Measurements from ENCODE around the gene CSF2.

Gene CSF2

DNA sequence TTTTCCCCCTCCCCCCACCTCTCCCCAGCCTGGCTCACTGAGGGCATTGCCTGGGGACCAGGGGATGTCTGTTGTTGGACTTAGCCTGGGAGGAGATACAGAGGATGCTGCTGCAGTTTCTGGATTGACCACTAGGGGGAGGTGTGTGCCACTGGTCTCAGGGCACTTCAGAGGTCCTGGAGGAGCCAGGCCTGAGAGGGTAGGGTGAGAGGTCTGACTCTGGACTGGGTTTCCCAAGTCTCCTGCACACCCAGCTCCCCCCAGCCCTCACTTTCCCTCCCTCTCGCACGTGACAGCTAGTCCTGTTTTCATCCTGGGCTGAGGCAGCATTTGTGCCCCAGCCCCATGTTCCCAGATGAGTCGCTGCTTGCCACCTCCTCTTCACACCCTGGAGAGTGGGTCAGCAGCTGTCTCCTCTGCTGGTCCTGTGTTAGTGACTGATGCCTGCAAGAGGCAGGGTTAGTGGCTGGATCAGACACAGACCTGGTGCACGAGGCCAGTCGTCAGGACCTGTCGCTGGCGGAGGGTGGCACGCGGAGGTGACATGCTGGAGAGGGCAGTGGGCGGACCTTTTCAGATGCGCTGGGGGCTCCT is 8.8 kb upstream of the CSF2 start:
- Histone ChIP-seq H3K27me3 (ENCODE audit: insufficient read depth, poor library complexity, severe bottlenecking) (no peaks in the 10 kb centered on the region), H3K4me3 (ENCODE audit: severe bottlenecking) (no peak overlapping the region), H3K36me3 (ENCODE audit: low read depth) (no peaks in the 10 kb centered on the region), H3K27ac (ENCODE audit: poor library complexity, severe bottlenecking) (no peak overlapping the region), H3K9me3 (ENCODE audit: severe bottlenecking) (no peaks in the 10 kb centered on the region), H3K4me1 (ENCODE audit: insufficient read depth, poor library complexity, severe bottlenecking) (no peaks in the 10 kb centered on the region)
- ATAC-seq (ENCODE audit: low read depth) = peak; percentile 69
- DNase-seq (ENCODE audit: low spot score) = peak; percentile 75
- TF ChIP-seq, protein P1, sequence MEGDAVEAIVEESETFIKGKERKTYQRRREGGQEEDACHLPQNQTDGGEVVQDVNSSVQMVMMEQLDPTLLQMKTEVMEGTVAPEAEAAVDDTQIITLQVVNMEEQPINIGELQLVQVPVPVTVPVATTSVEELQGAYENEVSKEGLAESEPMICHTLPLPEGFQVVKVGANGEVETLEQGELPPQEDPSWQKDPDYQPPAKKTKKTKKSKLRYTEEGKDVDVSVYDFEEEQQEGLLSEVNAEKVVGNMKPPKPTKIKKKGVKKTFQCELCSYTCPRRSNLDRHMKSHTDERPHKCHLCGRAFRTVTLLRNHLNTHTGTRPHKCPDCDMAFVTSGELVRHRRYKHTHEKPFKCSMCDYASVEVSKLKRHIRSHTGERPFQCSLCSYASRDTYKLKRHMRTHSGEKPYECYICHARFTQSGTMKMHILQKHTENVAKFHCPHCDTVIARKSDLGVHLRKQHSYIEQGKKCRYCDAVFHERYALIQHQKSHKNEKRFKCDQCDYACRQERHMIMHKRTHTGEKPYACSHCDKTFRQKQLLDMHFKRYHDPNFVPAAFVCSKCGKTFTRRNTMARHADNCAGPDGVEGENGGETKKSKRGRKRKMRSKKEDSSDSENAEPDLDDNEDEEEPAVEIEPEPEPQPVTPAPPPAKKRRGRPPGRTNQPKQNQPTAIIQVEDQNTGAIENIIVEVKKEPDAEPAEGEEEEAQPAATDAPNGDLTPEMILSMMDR (IDR thresholded peaks at IDR 0.05; ENCODE audit: poor library complexity, severe bottlenecking) = peak; percentile 93

DNA sequence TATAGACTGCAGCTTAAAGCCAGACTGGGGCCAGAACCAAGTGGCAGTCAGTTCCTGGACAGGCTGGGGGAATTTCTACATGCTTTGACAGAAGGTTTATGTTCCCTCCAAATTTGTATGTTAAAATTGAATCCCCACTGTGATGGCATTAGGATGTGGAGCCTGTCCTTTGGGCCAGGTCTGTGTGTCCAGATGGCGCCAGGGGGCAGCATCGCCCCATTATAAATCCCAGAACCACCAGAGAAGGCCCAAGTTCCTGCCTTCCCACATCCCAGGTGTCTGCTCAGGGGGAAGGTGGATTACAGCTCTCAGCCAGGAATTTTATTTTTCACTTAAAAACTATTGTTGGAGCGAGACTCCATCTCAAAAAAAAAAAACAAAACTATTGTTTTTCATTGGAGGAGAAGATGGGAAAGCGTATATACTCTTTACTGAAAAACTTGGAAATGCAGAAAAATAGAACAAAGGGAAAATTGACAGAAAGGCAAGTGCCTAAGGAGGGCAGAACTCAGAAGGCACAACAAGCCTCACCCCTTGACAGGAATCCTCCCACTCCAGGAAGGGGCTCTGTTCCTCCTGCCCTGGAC is 8.1 kb upstream of the CSF2 start:
- H3K27ac ChIP-seq (ENCODE audit: poor library complexity, severe bottlenecking) = no peak overlapping the region
- TF ChIP-seq, protein P1 (IDR thresholded peaks at IDR 0.05; ENCODE audit: poor library complexity, severe bottlenecking) = peak; percentile 87
- no peaks in the 10 kb centered on the region for H3K9me3 ChIP-seq (ENCODE audit: severe bottlenecking)
- ATAC-seq (ENCODE audit: low read depth) (peak; percentile 87), DNase-seq (ENCODE audit: low spot score) (peak; percentile 75)
- no peaks in the 10 kb centered on the region for H3K36me3 ChIP-seq (ENCODE audit: low read depth)
- H3K27me3 ChIP-seq (ENCODE audit: insufficient read depth, poor library complexity, severe bottlenecking) = no peaks in the 10 kb centered on the region
- H3K4me1 ChIP-seq (ENCODE audit: insufficient read depth, poor library complexity, severe bottlenecking) = no peaks in the 10 kb centered on the region
- no peak overlapping the region for H3K4me3 ChIP-seq (ENCODE audit: severe bottlenecking)

DNA sequence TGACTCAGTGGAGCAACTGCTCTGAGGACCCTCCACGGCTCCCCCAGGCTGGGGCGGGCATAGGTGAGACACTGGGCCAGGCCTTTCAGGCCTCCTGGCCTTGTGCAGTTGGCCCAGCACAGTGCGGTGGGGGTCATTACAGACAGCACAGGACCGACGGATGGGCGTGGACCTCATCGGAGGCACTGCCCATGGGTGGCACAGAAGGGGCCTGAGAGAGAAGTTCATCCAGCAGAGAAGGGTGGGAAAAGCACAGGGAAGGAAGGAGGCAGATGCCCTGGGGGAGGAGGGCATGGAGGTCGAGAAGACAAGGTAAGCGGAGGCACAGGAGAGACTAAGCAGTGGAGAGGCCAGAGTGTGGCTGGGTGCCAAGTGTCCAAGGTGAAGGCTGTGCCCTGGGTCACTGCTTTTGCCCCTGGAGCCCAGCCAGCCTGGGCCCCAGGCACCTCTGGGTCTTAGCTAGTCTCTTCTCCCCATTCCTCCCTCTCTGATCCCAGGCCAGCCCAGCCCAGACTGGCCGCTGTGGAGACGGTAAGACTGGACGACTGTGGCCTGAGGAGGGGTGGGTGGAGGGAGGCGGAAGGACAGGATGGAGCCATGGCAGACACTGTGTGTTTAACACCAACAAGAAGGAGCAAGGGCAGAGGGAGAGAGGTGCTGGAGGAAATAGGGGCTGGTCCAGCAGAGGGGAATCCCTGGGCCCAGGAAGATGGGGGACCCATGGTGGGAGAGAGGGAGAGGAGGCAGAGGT is 7.5 kb upstream of the CSF2 start:
- H3K36me3 ChIP-seq (ENCODE audit: low read depth) = no peaks in the 10 kb centered on the region
- no peak overlapping the region for H3K27ac ChIP-seq (ENCODE audit: poor library complexity, severe bottlenecking)
- H3K27me3 ChIP-seq (ENCODE audit: insufficient read depth, poor library complexity, severe bottlenecking) = no peaks in the 10 kb centered on the region
- H3K4me1 ChIP-seq (ENCODE audit: insufficient read depth, poor library complexity, severe bottlenecking) = no peaks in the 10 kb centered on the region
- H3K4me3 ChIP-seq (ENCODE audit: severe bottlenecking) = no peak overlapping the region
- TF ChIP-seq, protein P1 (IDR thresholded peaks at IDR 0.05; ENCODE audit: poor library complexity, severe bottlenecking) = no peak
- ATAC-seq (ENCODE audit: low read depth) = no peak
- H3K9me3 ChIP-seq (ENCODE audit: severe bottlenecking) = no peaks in the 10 kb centered on the region
- DNase-seq (ENCODE audit: low spot score) = peak; percentile 71

DNA sequence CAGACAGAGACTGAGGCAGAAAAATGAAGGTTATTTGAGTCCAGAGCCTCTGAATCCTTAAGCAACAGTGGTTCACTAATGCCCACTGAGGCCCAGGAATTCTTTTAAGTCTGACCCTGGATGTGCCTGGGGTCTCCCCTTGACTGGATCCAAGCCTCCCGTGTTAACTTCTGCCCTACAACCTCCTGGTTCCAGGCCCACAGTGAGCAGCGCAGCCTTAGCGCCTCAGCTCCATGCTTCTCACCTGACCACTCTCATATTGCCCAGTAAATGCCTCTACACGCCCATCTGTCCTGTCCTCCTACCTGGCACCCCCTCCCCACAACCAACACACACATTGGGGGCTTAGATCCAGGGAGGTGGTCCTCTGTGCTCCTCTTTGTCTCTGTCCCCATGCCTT is 6.7 kb upstream of the CSF2 start:
- H3K9me3 ChIP-seq (ENCODE audit: severe bottlenecking) = no peaks in the 10 kb centered on the region
- H3K27me3 ChIP-seq (ENCODE audit: insufficient read depth, poor library complexity, severe bottlenecking) = no peaks in the 10 kb centered on the region
- H3K4me1 ChIP-seq (ENCODE audit: insufficient read depth, poor library complexity, severe bottlenecking) = no peaks in the 10 kb centered on the region
- no peak for DNase-seq (ENCODE audit: low spot score)
- ATAC-seq (ENCODE audit: low read depth) = no peak
- H3K36me3 ChIP-seq (ENCODE audit: low read depth) = no peaks in the 10 kb centered on the region
- H3K27ac ChIP-seq (ENCODE audit: poor library complexity, severe bottlenecking) = no peak overlapping the region
- TF ChIP-seq, protein P1 (IDR thresholded peaks at IDR 0.05; ENCODE audit: poor library complexity, severe bottlenecking) = no peak
- H3K4me3 ChIP-seq (ENCODE audit: severe bottlenecking) = no peak overlapping the region
